Measurements from ENCODE around the gene SMPD4.
"Not testable (repeated sequence)": the region's sequence is repeated elsewhere in the genome, so short reads cannot be mapped to it uniquely, and the experiment has no call there.

The SMPD4 gene

DNA sequence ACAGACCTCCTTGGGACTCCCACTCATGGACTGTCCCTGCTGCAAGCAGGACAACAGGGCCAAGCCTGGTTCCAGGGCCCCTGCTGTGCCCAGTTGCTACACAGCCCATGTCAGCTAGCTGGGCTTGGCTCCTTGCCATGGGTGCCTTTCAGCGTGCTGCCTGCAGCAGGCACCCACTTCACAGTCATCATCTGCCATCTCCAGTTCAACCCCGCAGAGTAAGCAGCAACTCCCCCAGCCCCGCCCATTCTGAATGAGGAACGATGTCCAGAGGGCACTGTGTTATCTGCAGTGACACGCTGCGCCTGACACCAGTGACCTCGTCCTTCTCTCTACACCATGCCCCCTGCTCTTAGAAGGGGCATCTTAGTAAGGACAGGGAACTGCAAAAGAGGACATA, 21.1 kb upstream of the SMPD4 start:
- not testable (repeated sequence) for H3K4me1 ChIP-seq (ENCODE audit: control insufficient read depth, insufficient read depth, low read length); H3K36me3 ChIP-seq (ENCODE audit: insufficient read depth, low read length); H3K27me3 ChIP-seq (ENCODE audit: control insufficient read depth, insufficient read depth, low read length); H3K4me3 ChIP-seq (ENCODE audit: low read length); H3K4me2 ChIP-seq (ENCODE audit: low read length); H3K9me3 ChIP-seq (replicated peaks; ENCODE audit: low read length); H3K9ac ChIP-seq (ENCODE audit: low read depth, low read length)

DNA sequence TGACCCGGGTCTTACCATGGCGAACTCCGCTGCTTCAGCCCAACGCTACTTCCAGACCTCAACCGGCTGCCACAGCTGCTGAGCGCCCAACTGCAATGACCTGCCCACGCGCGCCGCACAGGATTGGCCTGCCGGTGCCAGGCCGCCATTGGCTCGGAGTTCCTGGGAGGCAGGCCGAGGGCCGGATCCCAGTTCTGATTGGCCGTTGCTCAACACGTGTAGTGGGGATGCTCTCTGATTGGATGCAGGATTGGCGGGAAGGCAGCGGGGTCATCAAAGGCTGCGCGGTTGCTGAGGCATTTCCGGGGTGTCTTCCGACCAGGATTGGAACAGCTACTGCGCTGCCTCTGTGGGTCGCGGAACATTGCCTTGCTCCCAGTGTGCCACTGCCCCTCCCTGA, 16.9 kb upstream of the SMPD4 start, which contains the start of gene TUBA3E:
TSS of gene TUBA3E (minus strand) at position 97 of the 400 bp plus-strand sequence. CDS start at position 18, 79 bp downstream.
- Histone ChIP-seq H3K9me3 (replicated peaks; ENCODE audit: low read length) (no peaks in the 10 kb centered on the region), H3K27me3 (ENCODE audit: control insufficient read depth, insufficient read depth, low read length) (no peaks in the 10 kb centered on the region), H3K4me2 (ENCODE audit: low read length) (no peak within 1 kb of the TSS), H3K4me1 (ENCODE audit: control insufficient read depth, insufficient read depth, low read length) (no peaks in the 10 kb centered on the region), H3K36me3 (ENCODE audit: insufficient read depth, low read length) (no peaks in the 10 kb centered on the region), H3K9ac (ENCODE audit: low read depth, low read length) (no peak within 1 kb of the TSS), H3K4me3 (ENCODE audit: low read length) (no peak within 1 kb of the TSS)

DNA sequence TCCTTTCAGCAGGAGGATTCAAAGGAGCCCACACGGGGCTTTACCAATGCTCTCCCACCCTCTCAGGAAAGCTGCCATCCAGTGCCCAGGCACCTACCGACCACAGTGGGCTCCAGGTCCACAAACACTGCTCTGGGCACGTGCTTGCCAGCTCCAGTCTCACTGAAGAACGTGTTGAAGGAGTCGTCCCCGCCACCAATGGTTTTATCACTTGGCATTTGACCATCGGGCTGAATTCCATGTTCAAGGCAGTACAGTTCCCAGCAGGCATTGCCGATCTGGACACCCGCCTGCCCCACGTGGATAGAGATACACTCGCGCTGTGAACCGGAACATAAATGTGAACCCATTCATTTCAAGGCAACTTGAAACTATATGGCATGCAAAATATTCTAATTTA, 14.7 kb upstream of the SMPD4 start:
- not testable (repeated sequence) for H3K9ac ChIP-seq (ENCODE audit: low read depth, low read length); H3K4me2 ChIP-seq (ENCODE audit: low read length); H3K9me3 ChIP-seq (replicated peaks; ENCODE audit: low read length); H3K4me1 ChIP-seq (ENCODE audit: control insufficient read depth, insufficient read depth, low read length); H3K27me3 ChIP-seq (ENCODE audit: control insufficient read depth, insufficient read depth, low read length); H3K36me3 ChIP-seq (ENCODE audit: insufficient read depth, low read length); H3K4me3 ChIP-seq (ENCODE audit: low read length)

DNA sequence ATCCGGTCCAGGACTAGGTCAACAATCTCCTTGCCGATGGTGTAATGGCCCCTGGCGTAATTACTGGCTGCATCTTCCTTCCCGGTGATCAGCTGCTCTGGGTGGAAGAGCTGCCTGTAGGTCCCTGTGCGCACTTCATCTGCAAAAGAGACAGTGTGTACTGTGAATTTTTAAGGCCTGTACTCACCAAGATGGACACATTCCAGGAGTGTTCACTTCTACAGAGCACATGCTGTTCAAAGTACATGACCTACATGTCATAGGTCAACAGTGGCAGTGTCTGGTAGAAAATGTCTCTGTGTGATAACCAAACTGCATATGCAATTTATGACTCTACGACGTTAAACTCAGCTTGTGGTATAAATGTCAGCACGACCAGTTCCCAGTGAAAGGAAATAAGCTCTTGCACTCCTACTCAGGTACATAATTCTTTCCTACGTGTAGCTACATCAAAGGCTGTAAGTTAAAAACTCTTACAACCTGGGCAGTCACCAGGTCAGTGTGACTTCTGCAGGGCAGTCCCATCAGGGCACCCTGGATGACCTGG, 13.8 kb upstream of the SMPD4 start:
- not testable (repeated sequence) for H3K4me2 ChIP-seq (ENCODE audit: low read length); H3K4me1 ChIP-seq (ENCODE audit: control insufficient read depth, insufficient read depth, low read length); H3K27me3 ChIP-seq (ENCODE audit: control insufficient read depth, insufficient read depth, low read length); H3K9ac ChIP-seq (ENCODE audit: low read depth, low read length); H3K36me3 ChIP-seq (ENCODE audit: insufficient read depth, low read length); H3K4me3 ChIP-seq (ENCODE audit: low read length); H3K9me3 ChIP-seq (replicated peaks; ENCODE audit: low read length)

DNA sequence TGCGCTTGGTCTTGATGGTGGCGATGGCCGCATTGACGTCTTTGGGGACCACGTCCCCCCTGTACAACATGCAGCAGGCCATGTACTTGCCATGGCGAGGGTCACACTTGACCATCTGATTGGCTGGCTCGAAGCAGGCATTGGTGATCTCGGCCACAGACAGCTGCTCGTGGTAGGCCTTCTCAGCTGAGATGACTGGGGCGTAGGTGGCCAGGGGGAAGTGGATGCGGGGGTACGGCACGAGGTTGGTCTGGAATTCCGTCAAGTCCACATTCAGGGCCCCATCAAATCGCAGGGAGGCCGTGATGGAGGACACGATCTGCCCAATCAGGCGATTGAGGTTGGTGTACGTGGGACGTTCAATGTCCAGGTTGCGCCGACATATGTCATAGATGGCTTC, 12.4 kb upstream of the SMPD4 start:
- not testable (repeated sequence) for H3K36me3 ChIP-seq (ENCODE audit: insufficient read depth, low read length); H3K4me1 ChIP-seq (ENCODE audit: control insufficient read depth, insufficient read depth, low read length); H3K9ac ChIP-seq (ENCODE audit: low read depth, low read length); H3K4me3 ChIP-seq (ENCODE audit: low read length); H3K4me2 ChIP-seq (ENCODE audit: low read length); H3K27me3 ChIP-seq (ENCODE audit: control insufficient read depth, insufficient read depth, low read length); H3K9me3 ChIP-seq (replicated peaks; ENCODE audit: low read length)

DNA sequence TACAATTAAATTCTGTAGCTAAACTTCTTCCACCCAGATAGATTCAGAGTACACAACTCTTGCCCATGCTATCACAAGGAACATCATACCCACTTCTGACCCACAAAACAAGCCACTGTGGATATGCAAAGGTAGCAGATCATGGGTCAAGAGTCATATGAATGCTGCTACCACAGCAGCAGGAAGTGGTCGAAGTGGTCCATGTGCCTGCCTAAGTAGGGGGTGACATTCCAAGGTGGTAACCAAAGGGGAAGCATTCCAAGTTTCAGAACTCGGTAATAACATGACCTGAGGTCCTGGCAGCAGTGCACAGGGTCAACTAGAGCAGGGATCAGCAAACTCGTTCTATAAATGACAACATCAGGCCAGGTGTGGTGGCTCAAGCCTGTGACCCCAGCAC, 11.0 kb upstream of the SMPD4 start:
- not testable (repeated sequence) for H3K9me3 ChIP-seq (replicated peaks; ENCODE audit: low read length); H3K4me2 ChIP-seq (ENCODE audit: low read length); H3K4me1 ChIP-seq (ENCODE audit: control insufficient read depth, insufficient read depth, low read length); H3K9ac ChIP-seq (ENCODE audit: low read depth, low read length); H3K27me3 ChIP-seq (ENCODE audit: control insufficient read depth, insufficient read depth, low read length); H3K36me3 ChIP-seq (ENCODE audit: insufficient read depth, low read length); H3K4me3 ChIP-seq (ENCODE audit: low read length)

DNA sequence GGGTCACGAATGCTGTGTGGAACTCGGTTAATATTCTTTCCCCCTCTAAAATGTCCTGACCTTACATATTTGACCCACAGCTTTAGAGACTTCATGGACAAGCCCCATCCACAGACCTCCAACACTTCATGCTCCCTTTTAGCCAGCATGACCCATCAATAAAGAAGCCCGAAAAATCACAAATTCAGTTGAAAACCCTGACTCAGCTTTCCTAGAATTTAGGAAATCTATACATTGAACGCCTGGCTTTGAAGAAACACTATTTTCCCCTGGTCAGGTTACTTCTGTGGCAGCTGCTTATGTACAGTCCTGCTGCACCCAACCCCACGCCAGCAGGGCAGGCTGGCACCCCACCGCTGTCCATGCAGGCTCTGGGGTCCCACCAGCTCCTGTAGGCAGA, 9.9 kb upstream of the SMPD4 start:
- H3K36me3 ChIP-seq (ENCODE audit: insufficient read depth, low read length); H3K9ac ChIP-seq (ENCODE audit: low read depth, low read length); H3K9me3 ChIP-seq (replicated peaks; ENCODE audit: low read length); H3K27me3 ChIP-seq (ENCODE audit: control insufficient read depth, insufficient read depth, low read length); H3K4me1 ChIP-seq (ENCODE audit: control insufficient read depth, insufficient read depth, low read length); H3K4me2 ChIP-seq (ENCODE audit: low read length); H3K4me3 ChIP-seq (ENCODE audit: low read length): not testable (repeated sequence)

DNA sequence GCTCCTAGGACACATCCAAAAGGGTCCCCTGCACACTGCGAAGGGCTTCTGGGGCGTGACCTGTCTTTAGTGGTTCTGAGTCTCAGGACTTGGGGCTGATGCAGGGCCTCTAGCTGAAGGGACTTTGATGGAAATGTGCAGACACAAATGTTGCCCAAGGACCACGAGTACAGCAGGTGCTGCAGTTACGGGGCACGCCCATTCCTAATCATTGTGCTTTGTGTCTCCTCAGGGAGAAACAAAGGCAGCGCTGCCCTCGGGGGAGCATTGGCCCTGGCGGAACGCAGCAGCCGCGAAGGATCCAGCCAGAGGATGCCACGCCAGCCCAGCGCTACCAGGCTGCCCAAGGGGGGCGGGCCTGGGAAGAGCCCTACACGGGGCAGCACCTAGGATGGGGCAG, 8.8 kb upstream of the SMPD4 start:
- Histone ChIP-seq H3K9ac (ENCODE audit: low read depth, low read length) (no peak overlapping the region), H3K4me3 (ENCODE audit: low read length) (no peak overlapping the region), H3K36me3 (ENCODE audit: insufficient read depth, low read length) (no peaks in the 10 kb centered on the region), H3K4me1 (ENCODE audit: control insufficient read depth, insufficient read depth, low read length) (no peaks in the 10 kb centered on the region), H3K9me3 (replicated peaks; ENCODE audit: low read length) (no peaks in the 10 kb centered on the region), H3K4me2 (ENCODE audit: low read length) (no peak overlapping the region), H3K27me3 (ENCODE audit: control insufficient read depth, insufficient read depth, low read length) (no peaks in the 10 kb centered on the region)

DNA sequence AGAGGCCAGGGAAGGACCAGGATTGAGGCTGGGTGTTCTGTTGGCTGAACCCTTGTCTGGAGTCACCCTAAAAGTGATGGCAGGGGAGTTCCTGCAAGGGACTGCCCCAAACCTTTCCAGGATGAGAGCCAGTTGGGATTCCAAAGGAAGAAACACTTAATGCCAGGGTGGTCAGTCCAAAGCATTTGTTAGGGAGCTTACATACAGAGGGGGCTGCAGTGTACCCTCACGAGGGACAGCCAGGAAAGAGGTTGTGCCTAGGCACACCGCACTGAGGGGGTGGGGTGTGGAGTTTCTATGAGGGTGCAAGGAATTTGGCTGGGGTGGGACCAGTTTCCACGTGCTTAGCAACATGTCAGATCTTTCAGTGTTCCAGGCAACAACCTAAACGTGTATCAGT, 7.6 kb upstream of the SMPD4 start:
- not testable (repeated sequence) for H3K4me1 ChIP-seq (ENCODE audit: control insufficient read depth, insufficient read depth, low read length); H3K9me3 ChIP-seq (replicated peaks; ENCODE audit: low read length); H3K4me3 ChIP-seq (ENCODE audit: low read length); H3K4me2 ChIP-seq (ENCODE audit: low read length); H3K27me3 ChIP-seq (ENCODE audit: control insufficient read depth, insufficient read depth, low read length); H3K9ac ChIP-seq (ENCODE audit: low read depth, low read length); H3K36me3 ChIP-seq (ENCODE audit: insufficient read depth, low read length)

DNA sequence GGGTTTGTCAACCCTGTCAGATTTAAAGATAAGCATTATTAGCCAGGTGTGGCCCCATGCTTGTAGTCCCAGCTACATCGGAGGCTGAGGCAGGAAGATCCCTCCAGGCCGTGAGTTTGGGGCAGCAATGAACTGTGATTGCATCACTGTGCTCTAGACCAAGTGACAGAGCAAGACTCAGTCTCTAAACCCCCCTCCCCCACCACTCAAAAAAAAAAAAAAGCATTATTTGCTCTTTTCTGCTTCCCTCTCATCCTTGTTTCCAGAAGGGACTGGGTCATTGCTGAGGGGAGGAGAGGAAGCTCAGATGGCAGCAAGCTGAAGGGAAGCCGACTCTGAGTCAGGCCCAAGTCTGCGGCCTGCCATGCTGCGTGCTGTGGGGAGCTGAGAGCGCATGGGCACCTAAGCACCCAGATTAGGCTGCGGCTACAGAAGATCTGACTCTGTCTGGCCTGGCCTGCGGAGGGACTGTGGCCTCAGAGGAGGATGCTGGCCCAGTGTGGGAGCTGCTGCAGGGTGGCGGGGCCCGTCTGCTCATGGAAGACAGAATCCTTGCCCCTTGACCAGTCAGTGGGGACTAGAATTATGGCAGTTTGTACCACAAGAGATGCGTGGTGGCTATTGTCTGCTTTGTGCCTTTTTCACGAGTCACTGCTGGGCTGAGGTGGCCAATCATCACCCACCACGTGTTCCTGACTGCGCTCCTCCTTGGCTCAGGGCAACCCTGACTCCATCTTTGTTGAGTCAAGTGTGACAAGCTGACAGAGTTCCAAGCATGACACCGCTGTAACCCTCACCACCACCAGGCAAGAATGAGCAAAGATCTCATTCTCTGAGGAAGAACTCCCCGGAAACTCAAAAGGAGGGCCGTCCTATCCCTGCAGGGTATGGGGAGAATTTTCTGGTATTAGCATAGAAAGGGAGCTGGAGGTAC, 6.7 kb upstream of the SMPD4 start:
- H3K36me3 ChIP-seq (ENCODE audit: insufficient read depth, low read length); H3K9me3 ChIP-seq (replicated peaks; ENCODE audit: low read length); H3K9ac ChIP-seq (ENCODE audit: low read depth, low read length); H3K4me1 ChIP-seq (ENCODE audit: control insufficient read depth, insufficient read depth, low read length); H3K4me2 ChIP-seq (ENCODE audit: low read length); H3K4me3 ChIP-seq (ENCODE audit: low read length); H3K27me3 ChIP-seq (ENCODE audit: control insufficient read depth, insufficient read depth, low read length): not testable (repeated sequence)

DNA sequence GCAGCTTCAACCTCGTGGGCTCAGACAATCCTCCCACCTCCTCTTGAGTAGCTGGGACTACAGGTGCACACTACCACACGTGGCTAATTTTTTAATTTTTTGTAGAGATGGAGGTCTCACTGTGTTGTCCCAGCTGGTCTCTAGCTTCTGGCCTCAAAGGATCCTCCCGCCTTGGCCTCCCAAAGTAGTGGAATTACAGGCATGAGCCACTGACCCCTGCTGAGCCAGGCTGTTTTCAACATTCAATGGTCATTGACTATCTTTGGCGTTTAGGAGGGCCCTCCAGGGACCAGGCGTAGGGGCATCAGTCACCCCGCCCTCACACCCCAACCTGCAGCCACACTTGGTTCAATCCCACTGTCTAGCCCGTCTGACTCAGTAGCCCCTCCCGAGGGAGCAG, 5.9 kb upstream of the SMPD4 start:
- Histone ChIP-seq H3K4me1 (ENCODE audit: control insufficient read depth, insufficient read depth, low read length) (peaks cover 9% of the 10 kb centered on the region), H3K9ac (ENCODE audit: low read depth, low read length) (no peak overlapping the region), H3K36me3 (ENCODE audit: insufficient read depth, low read length) (peaks cover 5% of the 10 kb centered on the region), H3K4me2 (ENCODE audit: low read length) (no peak overlapping the region), H3K27me3 (ENCODE audit: control insufficient read depth, insufficient read depth, low read length) (no peaks in the 10 kb centered on the region), H3K9me3 (replicated peaks; ENCODE audit: low read length) (no peaks in the 10 kb centered on the region), H3K4me3 (ENCODE audit: low read length) (no peak overlapping the region)

DNA sequence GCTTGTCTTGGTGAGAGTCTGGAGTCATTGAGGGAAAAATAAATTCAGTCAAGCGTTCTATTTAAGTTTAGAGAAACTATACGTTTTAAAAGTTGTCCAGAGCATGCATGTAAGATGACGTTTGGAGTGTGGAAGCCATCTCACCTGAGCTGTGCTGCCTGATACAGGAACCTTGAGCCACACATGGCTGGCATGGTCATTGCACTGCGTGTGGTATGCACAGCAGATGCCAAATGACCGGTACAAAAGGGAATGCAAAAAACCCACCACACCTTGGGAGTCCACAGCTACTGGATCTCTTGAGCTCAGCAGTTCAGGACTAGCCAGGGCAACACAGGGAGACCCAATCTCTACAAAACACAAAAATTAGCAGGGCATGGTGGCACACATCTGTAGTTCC, 5.0 kb upstream of the SMPD4 start:
- Histone ChIP-seq H3K27me3 (ENCODE audit: control insufficient read depth, insufficient read depth, low read length) (no peaks in the 10 kb centered on the region), H3K4me3 (ENCODE audit: low read length) (no peak overlapping the region), H3K4me1 (ENCODE audit: control insufficient read depth, insufficient read depth, low read length) (peaks cover 9% of the 10 kb centered on the region), H3K4me2 (ENCODE audit: low read length) (no peak overlapping the region), H3K36me3 (ENCODE audit: insufficient read depth, low read length) (peaks cover 5% of the 10 kb centered on the region), H3K9me3 (replicated peaks; ENCODE audit: low read length) (no peaks in the 10 kb centered on the region), H3K9ac (ENCODE audit: low read depth, low read length) (no peak overlapping the region)

All from skeletal muscle satellite cell (primary cell).